DND-41 (cell line): ENCODE data around the gene ALKBH8.
"Not testable (repeated sequence)": the region's sequence is repeated elsewhere in the genome, so short reads cannot be mapped to it uniquely, and the experiment has no call there.

ENCODE experiments used
- ATAC-seq: fragments of 200-7000 bp; cut with Tn5 transposase; 3 replicates; pipeline ENCODE4 v1.9.1; 2021; ENCODE audit warnings: low read depth; ENCODE audit not compliant: insufficient read depth
- DNase-seq: peaks from one replicate; pipeline ENCODE4 v3.0.0-alpha.2; 2020
- H2AFZ ChIP-seq: 2 replicates; pipeline ENCODE4 v1.6.0; 2012; ENCODE audit warnings: low read depth, low read length
- H3K27ac ChIP-seq: 2 replicates; pipeline ENCODE4 v1.5.1; 2012; ENCODE audit warnings: low read length, inconsistent platforms
- H3K27me3 ChIP-seq: fragments of 200-600 bp; sonication (generic); 2 replicates; pipeline ENCODE4 v1.6.0; 2012; ENCODE audit warnings: low read length, mild to moderate bottlenecking, inconsistent platforms; ENCODE audit not compliant: insufficient read depth, poor library complexity
- H3K36me3 ChIP-seq: 2 replicates; pipeline ENCODE4 v1.5.1; 2012; ENCODE audit warnings: low read length, inconsistent platforms; ENCODE audit not compliant: insufficient read depth
- H3K4me1 ChIP-seq: 2 replicates; pipeline ENCODE4 v1.5.1; 2012; ENCODE audit warnings: mild to moderate bottlenecking, low read length; ENCODE audit not compliant: insufficient read depth
- H3K4me2 ChIP-seq: 2 replicates; pipeline ENCODE4 v1.6.0; 2012; ENCODE audit warnings: mild to moderate bottlenecking, moderate library complexity, low read length, inconsistent platforms; ENCODE audit not compliant: insufficient read depth
- H3K4me3 ChIP-seq, 2 experiments: fragments of 200-600 bp in 1 of 2; shearing (Covaris generic) in 1 of 2; 2 replicates each; pipeline ENCODE4 v1.5.1; 2012 to 2016; ENCODE audit warnings: inconsistent platforms in 2 of 2, low read length in 2 of 2, mild to moderate bottlenecking in 2 of 2, low read depth in 1 of 2, moderate library complexity in 1 of 2
- H3K79me2 ChIP-seq: 2 replicates; pipeline ENCODE4 v1.6.0; 2012; ENCODE audit warnings: low read length, inconsistent platforms; ENCODE audit not compliant: insufficient read depth
- H3K9ac ChIP-seq: 2 replicates; pipeline ENCODE4 v1.6.0; 2012; ENCODE audit warnings: low read depth, mild to moderate bottlenecking, inconsistent platforms, low read length, moderate library complexity
- H3K9me3 ChIP-seq: 2 replicates; pipeline ENCODE4 v1.5.1; 2012; ENCODE audit warnings: low read length, moderate library complexity, mild to moderate bottlenecking, inconsistent platforms; ENCODE audit not compliant: insufficient read depth, severe bottlenecking
- H4K20me1 ChIP-seq: 2 replicates; pipeline ENCODE4 v1.6.0; 2012; ENCODE audit warnings: low read length; ENCODE audit not compliant: insufficient read depth
- CTCF ChIP-seq: IDR thresholded peaks from 2 replicates; pipeline ENCODE4 v1.5.1; 2012; ENCODE audit warnings: borderline replicate concordance, low read length, moderate library complexity, mild to moderate bottlenecking; ENCODE audit not compliant: poor library complexity, severe bottlenecking; ENCODE audit errors: extremely low read depth
- EZH2 ChIP-seq: IDR thresholded peaks from 3 replicates; pipeline ENCODE4 v1.6.1; 2012; ENCODE audit warnings: borderline replicate concordance, low read depth, mild to moderate bottlenecking, moderate library complexity, low read length, inconsistent platforms; ENCODE audit not compliant: severe bottlenecking

The ALKBH8 gene

DNA sequence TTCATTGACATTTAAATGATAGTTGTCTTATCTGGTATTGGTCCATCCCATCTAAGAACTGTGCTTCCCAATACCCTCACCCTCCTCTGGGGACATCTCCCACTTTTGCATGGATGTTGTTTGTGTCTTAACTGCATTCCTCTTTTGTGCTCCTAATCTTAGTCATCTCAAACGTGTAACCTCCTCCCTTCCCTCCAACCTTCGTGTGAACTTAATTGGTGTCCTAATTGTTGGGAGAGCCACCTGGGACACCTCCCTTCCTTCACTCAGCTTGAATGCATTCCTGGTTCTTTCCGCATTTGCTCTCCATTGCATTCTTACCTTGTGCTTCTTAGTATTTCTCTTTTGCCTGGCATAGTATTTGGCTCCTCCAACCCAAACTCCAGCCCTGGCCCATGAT, 15.6 kb upstream of the ALKBH8 start:
- Histone ChIP-seq H3K79me2 (no peaks in the 10 kb centered on the region), H3K4me3 (no peak overlapping the region), H3K4me1 (no peaks in the 10 kb centered on the region), H3K4me2 (no peak overlapping the region), H3K36me3 (no peaks in the 10 kb centered on the region), H2AFZ (no peak overlapping the region), H3K9ac (no peak overlapping the region), H4K20me1 (no peaks in the 10 kb centered on the region), H3K27ac (no peak overlapping the region), H3K27me3 (no peaks in the 10 kb centered on the region), H3K9me3 (no peaks in the 10 kb centered on the region)
- no peak for TF ChIP-seq EZH2
- no peak for TF ChIP-seq CTCF
- DNase-seq (no peak), ATAC-seq (no peak)

GRCh38 chr11:107579169-107579568, 13.6 kb upstream of the ALKBH8 start:
- not testable (repeated sequence) for ATAC-seq, DNase-seq, H3K36me3 ChIP-seq, H3K4me1 ChIP-seq, H3K9ac ChIP-seq, H3K4me2 ChIP-seq, H3K27ac ChIP-seq, H3K79me2 ChIP-seq, H2AFZ ChIP-seq, H4K20me1 ChIP-seq, H3K9me3 ChIP-seq, H3K27me3 ChIP-seq, H3K4me3 ChIP-seq

DNA sequence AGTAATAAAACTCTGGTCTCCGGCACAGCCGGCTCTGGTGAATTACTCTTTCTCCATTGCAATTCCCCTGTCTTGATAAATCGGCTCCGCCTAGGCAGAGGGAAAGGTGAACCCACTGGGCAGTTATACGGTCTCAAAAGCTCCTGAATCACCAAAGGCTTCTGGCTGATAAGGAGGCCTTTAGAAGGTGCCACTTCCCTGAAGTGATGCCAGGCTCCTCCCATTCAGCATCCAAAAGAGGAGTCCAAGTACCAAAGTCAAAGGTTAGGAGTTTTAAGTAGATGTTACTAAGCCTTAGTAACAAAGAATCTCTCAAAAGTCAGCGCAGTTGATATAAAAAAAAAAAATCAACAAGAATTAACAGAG, 11.8 kb upstream of the ALKBH8 start:
- H3K27ac ChIP-seq: no peak overlapping the region
- ATAC-seq (no peak), DNase-seq (no peak)
- H3K9ac ChIP-seq: no peak overlapping the region
- no peaks in the 10 kb centered on the region for H3K36me3 ChIP-seq
- H3K4me2 ChIP-seq: no peak overlapping the region
- no peaks in the 10 kb centered on the region for H3K79me2 ChIP-seq
- H4K20me1 ChIP-seq: no peaks in the 10 kb centered on the region
- H3K27me3 ChIP-seq: no peaks in the 10 kb centered on the region
- H2AFZ ChIP-seq: no peak overlapping the region
- no peak overlapping the region for H3K4me3 ChIP-seq
- H3K9me3 ChIP-seq: no peaks in the 10 kb centered on the region
- no peak for TF ChIP-seq CTCF
- TF ChIP-seq EZH2: no peak
- no peaks in the 10 kb centered on the region for H3K4me1 ChIP-seq

- peak; percentile 55 for DNase-seq
- peak; percentile 79 for TF ChIP-seq CTCF
These were observed 11.2 kb upstream of the ALKBH8 start for GRCh38 chr11:107576497-107577345.

More at GRCh38 chr11:107576497-107577345, 11.2 kb upstream of the ALKBH8 start:
- H3K4me3 ChIP-seq, H3K9ac ChIP-seq, H3K36me3 ChIP-seq, H3K9me3 ChIP-seq, H4K20me1 ChIP-seq, H3K27me3 ChIP-seq, H3K27ac ChIP-seq, H2AFZ ChIP-seq, H3K4me2 ChIP-seq, H3K79me2 ChIP-seq, H3K4me1 ChIP-seq: not testable (repeated sequence)
- peak; percentile 80; the same call in 2 of the 3 replicates for ATAC-seq
